ENCODE results near the gene NSMF. TPM values are rescaled to one million over a fixed set of nuclear protein-coding genes. Genes with fewer than 3 reads are reported as not detected.

NSMF gene
- total RNA-seq, 1 experiment from 2014 or later: 37.9 TPM

DNA sequence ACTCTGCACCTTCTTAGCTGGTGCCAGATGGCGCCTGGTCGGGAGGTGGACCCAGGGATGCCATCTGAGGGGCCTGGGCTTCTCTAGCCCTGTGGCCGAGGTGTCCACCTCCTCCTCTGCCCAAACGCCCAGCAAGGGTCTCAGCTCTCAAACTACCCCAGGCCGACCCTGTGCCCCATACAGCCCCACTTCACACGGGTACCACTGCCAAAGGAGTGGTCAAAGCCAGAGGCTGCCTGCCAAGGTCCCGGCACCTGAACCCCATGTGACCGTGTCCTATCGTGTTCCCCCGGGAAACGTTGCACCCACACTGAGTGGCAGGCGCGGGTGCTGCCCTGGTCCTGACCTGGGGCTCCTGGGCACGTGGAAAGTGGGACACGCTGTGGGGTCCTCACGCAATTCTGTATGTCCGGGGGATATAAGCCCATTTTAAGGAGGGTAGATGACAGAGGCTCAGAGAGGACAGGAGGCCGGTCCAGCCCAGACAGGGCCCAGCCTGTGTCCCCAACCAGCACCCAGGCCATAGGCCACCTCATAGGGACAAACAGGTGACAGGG lies 19.9 kb downstream of the NSMF start:
- DNase-seq: no peak
- Histone ChIP-seq H3K4me3 (ENCODE audit: insufficient read depth, low read depth, low read length) (no peak overlapping the region), H3K27me3 (ENCODE audit: control insufficient read depth, insufficient read depth, low read length) (peaks cover 4% of the 10 kb centered on the region; the same call in 1 of the 2 replicates), H3K36me3 (replicated peaks; ENCODE audit: control insufficient read depth, insufficient read depth, low read length) (no peaks in the 10 kb centered on the region)

DNA sequence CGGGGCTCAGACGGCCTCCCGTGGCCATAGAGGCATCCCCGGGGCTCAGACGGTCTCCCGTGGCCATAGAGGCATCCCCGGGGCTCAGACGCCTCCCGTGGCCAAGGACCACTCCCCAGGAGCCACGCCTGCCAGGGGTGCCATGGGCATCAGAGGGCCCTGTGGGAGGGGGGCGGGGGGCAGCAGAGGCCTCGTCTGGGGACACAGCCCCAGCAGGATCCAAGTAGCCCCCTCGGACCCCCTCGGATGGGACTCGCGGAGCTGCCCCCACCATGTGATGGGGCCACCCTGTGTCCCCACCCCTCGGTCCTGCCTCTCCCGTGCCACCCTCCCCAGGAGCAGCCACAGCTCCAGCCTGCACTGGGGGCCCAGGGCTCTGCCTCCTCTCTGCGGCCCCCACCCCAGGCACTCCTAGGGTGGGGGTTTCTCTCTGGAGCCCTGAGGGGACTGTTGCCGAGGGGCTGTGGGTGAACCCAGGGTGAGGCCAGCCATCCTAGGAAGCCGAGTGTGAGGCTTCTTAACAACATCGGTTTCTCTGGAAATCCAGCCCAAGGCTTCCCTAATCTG lies 20.5 kb downstream of the NSMF start:
- DNase-seq: no peak
- H3K4me3 ChIP-seq (ENCODE audit: insufficient read depth, low read depth, low read length): no peak overlapping the region
- no peaks in the 10 kb centered on the region for H3K36me3 ChIP-seq (replicated peaks; ENCODE audit: control insufficient read depth, insufficient read depth, low read length)
- H3K27me3 ChIP-seq (ENCODE audit: control insufficient read depth, insufficient read depth, low read length): peaks cover 4% of the 10 kb centered on the region; the same call in 1 of the 2 replicates

DNA sequence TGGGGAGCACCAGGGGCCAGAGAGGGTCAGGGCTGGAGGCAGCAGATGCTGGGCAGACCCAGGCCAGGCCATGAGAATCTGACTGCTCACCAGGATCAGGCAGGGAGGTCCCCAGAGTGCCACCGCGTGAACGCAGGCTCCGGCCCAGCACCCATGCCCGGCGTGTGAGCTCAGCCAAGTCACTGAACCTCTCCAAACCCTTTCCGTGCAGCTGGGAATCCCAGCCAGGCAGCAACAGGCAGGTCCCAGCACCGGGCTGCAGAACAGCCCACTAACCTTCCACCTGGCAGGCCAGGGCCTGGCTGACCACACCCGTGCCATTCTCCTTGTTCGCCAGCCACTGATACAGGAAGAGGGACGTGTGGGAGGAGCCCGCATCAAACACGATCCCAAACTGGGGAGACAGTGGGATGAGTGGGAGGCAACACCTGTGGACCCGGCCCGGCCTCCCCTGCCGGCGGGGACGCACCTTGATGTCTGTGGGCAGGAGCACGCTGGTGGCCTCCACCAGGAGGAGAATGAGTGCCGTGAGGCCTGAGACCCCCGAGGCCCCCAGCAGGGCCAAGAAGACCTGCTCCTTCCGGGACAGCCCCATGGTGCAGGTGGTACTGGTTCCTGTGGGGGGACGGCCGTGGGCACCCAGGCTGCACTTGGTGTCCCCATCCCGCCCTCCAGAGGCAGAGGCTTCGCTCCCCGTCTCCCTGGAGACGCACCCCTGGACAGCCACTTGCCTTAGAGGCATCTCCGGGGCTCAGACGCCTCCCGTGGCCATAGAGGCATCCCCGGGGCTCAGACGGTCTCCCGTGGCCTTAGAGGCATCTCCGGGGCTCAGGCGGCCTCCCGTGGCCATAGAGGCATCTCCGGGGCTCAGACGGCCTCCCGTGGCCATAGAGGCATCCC lies 21.2 kb downstream of the NSMF start:
- peak; percentile 62 for DNase-seq
- H3K27me3 ChIP-seq (ENCODE audit: control insufficient read depth, insufficient read depth, low read length): peaks cover 4% of the 10 kb centered on the region; the same call in 1 of the 2 replicates
- H3K36me3 ChIP-seq (replicated peaks; ENCODE audit: control insufficient read depth, insufficient read depth, low read length): no peaks in the 10 kb centered on the region
- H3K4me3 ChIP-seq (ENCODE audit: insufficient read depth, low read depth, low read length): no peak overlapping the region

DNA sequence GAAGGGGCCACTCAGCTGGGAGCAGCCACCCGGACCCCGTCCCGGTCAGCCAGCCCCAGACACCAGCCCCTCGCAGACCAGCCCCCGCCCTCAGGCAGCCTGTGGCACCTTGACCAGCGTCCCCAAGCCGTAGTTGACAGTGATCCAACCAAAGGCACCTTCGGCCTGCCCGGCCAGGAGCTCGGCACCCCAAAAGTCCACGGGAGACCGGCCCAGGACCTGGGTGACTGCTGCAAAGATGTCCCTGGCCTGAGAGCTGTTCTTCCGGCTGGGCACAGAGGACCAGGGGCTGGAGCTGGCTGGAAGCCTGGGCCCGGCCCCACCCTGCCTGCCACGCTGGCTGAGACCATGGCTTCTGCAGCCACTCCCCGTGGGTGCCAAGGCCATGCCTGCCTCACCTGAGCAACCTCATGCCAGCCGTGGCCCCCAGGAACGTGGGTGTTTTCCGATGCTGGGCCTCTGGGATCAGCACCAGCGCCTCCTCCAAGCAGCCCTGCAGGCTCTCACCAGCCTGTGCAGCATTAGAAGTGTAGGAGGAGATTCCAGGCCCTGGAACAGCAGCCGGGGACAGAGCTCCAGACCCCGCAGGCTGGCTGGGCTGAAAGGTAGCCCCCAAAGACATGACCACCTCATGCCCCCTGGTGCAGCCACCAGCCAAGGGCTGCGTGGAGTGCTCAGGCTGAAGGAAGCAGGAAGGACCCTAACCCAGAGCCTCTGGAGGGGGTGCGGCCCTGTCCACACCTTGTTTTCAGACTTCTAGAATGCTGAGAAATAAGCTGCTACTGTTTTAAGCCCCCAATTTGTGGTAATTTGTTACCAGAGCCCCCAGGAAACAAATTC lies 22.2 kb downstream of the NSMF start:
- DNase-seq: peak; percentile 56
- no peak overlapping the region for H3K4me3 ChIP-seq (ENCODE audit: insufficient read depth, low read depth, low read length)
- peaks cover 1% of the 10 kb centered on the region; the same call in 1 of the 2 replicates for H3K27me3 ChIP-seq (ENCODE audit: control insufficient read depth, insufficient read depth, low read length)
- H3K36me3 ChIP-seq (replicated peaks; ENCODE audit: control insufficient read depth, insufficient read depth, low read length): no peaks in the 10 kb centered on the region

DNA sequence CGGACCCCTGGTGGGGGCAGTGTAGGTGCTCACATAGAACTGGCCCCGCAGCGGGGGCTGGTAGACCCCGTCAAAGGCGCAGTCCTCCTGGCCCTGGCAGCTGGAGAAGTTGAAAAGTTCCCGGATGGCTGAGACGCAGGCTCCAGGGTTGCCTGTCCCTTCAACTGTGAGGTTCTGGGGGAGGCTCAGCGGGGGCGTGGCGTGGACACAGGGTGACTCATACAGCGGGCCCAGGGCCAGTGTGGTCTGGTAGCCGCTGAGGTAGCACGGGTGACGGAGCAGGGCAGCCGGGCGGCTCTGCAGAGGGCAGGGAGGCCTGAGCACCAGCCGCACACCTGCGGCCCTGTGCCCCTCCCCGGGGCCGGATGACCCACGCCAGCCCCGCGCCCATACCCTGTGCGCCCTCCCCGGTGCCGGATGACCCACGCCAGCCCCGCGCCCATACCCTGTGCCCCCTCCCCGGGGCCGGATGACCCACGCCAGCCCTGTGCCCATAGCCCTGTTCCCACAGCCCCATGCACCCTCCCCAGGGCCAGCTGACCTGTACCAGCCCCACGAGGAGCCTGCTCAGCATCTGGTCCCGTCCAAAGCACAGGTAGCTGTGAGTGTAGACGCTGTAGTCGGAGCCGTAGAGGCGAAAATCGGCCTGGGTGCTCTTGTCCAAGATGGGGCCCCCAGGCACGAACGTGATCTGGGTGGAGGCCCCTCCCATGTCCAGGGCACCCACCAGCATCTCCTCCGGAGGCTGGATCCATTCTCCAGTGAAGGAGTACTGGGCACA lies 23.0 kb downstream of the NSMF start:
- Histone ChIP-seq H3K27me3 (ENCODE audit: control insufficient read depth, insufficient read depth, low read length) (no peaks in the 10 kb centered on the region), H3K36me3 (replicated peaks; ENCODE audit: control insufficient read depth, insufficient read depth, low read length) (no peaks in the 10 kb centered on the region), H3K4me3 (ENCODE audit: insufficient read depth, low read depth, low read length) (no peak overlapping the region)
- DNase-seq: peak; percentile 67

DNA sequence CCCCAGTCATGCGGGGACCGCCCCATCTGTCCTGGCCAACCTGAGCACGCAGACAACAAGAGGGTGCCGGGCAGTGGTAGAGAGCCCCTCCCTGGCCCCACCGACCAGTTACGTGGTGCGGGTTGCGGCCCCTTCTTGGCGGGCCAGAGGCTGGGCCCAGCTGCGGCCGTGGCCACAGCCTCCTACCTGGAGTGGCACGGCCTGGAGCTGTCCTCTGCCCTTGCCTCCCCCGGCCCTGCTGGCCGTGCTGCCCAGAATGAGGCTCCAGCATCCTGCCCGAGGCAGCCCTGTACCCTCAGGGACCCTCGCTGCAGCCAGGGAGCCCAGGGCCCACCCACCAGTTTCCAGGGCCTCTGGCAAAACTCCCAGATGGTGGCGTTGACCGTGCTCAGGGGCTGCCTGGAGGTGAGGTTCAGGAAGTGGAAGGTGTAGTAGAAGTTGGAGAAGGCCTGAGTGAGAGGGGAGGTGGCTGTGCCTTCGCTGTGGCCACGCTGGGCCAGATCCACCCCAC lies 23.7 kb downstream of the NSMF start:
- H3K27me3 ChIP-seq (ENCODE audit: control insufficient read depth, insufficient read depth, low read length): no peaks in the 10 kb centered on the region
- DNase-seq: peak; percentile 51
- no peaks in the 10 kb centered on the region for H3K36me3 ChIP-seq (replicated peaks; ENCODE audit: control insufficient read depth, insufficient read depth, low read length)
- no peak overlapping the region for H3K4me3 ChIP-seq (ENCODE audit: insufficient read depth, low read depth, low read length)

DNA sequence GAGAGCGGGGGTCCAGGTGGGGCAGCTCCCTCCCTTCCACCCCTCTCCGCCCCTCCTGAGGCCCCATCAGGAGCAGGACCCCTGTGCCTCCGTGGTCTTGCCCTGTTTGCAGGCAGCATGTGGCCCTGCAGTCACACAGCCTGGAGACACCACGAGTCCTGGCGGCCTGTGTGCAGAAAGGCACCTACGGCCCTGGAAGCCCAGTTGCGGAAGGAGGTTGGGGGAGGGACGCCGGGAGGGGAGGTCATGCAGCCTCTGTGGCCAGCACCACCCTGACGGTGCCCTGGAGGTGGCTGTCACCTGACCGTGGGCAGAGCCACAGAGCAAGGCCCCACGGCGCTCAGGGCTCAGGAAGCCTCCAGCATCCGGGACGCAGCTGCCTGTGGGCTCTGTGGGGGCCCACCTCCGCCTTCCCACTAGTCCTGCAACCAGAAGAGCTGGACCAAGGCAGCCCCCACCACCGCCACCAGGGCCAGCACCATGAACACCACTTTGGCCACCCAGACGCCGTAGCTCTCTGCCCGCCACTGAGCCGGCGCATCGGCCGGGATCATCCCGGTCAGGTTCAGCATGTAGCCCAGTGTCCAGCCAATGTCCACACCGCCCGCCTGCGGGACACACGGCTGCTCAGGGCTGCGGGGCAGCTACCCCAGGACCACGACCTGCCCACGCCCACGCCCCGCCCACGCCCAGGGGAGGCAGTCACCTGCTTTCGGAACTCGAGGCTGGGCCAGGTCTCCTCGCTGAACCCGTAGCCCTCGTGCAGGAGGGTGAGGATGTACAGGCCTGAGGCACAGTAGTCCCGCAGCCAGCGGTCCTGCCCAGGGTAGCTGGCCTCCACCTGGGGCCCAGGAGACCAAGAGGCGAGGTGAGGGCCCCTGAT lies 24.4 kb downstream of the NSMF start:
- no peaks in the 10 kb centered on the region for H3K27me3 ChIP-seq (ENCODE audit: control insufficient read depth, insufficient read depth, low read length)
- no peak overlapping the region for H3K4me3 ChIP-seq (ENCODE audit: insufficient read depth, low read depth, low read length)
- no peaks in the 10 kb centered on the region for H3K36me3 ChIP-seq (replicated peaks; ENCODE audit: control insufficient read depth, insufficient read depth, low read length)
- peak; percentile 53 for DNase-seq

DNA sequence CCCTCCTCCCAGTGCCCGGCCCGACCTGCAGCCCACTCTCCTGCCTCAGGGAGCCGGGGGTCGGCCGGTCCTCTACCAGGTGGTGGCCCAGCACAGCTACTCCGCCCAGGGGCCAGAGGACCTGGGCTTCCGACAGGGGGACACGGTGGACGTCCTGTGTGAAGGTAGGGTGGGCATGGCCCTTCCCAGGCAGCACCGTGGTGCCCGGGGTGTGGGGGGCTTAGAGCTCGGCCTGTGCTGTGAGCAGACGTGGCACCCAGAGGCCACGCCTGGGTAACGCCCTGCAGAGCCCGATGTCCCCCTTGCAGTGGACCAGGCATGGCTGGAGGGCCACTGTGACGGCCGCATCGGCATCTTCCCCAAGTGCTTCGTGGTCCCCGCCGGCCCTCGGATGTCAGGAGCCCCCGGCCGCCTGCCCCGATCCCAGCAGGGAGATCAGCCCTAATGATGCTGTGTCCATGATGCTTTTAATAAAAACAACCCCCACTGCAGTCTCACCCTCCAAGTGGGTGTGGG lies 25.2 kb downstream of the NSMF start:
- no peaks in the 10 kb centered on the region for H3K27me3 ChIP-seq (ENCODE audit: control insufficient read depth, insufficient read depth, low read length)
- H3K4me3 ChIP-seq (ENCODE audit: insufficient read depth, low read depth, low read length): no peak overlapping the region
- peak; percentile 58 for DNase-seq
- no peaks in the 10 kb centered on the region for H3K36me3 ChIP-seq (replicated peaks; ENCODE audit: control insufficient read depth, insufficient read depth, low read length)

DNA sequence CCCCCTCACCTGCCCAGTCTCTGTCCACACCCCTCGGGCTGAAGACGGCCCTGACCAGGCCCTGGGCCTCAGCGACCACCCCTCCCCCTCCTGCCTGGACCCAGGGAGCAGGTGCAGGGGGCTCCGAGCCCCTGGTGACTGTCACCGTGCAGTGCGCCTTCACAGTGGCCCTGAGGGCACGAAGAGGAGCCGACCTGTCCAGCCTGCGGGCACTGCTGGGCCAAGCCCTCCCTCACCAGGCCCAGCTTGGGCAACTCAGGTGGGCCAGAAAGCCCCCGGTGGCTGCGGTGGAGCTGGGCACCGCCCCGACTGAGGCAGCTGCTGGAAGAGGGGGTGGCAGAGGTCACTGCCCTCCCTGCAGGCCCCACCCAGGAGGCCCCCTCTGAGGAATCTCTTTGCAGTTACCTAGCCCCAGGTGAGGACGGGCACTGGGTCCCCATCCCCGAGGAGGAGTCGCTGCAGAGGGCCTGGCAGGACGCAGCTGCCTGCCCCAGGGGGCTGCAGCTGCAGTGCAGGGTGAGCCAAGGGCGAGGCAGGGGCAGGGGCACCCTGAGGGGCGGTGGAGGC lies 25.7 kb downstream of the NSMF start:
- peak; percentile 49 for DNase-seq
- H3K4me3 ChIP-seq (ENCODE audit: insufficient read depth, low read depth, low read length): no peak overlapping the region
- H3K27me3 ChIP-seq (ENCODE audit: control insufficient read depth, insufficient read depth, low read length): no peaks in the 10 kb centered on the region
- H3K36me3 ChIP-seq (replicated peaks; ENCODE audit: control insufficient read depth, insufficient read depth, low read length): no peaks in the 10 kb centered on the region

DNA sequence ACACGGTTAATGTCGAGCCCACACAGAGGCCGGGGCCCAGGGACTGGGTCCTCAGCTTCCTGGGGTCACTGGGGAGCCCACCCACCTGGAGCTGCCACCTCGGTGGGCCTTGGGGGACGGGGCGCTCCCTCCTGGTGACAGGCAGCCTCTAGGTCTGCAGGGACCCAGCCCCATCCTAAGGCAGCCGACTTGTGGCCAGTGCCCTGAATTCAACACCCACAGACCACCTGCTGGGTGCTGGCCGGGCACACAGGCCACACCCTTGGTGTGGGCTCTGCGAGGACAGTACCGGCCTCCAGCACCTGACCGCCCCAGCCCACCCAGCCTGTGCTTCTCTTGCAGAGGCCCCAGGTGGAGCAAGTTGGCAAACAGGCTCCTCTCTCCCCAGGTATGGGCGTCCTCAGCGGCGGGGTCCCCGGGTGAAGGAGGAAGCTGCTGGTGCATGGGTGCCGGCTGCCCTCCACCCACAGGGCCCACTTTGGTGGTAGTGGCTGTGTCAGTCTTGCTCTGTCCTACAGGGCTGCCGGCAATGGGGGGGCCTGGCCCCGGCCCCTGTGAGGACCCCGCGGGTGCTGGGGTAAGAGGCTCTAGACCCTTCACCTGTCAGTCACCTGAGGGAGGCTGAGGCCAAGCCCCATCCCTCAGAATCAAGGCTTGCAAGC lies 26.3 kb downstream of the NSMF start:
- Histone ChIP-seq H3K27me3 (ENCODE audit: control insufficient read depth, insufficient read depth, low read length) (no peaks in the 10 kb centered on the region), H3K4me3 (ENCODE audit: insufficient read depth, low read depth, low read length) (no peak overlapping the region), H3K36me3 (replicated peaks; ENCODE audit: control insufficient read depth, insufficient read depth, low read length) (no peaks in the 10 kb centered on the region)
- peak; percentile 50 for DNase-seq

DNA sequence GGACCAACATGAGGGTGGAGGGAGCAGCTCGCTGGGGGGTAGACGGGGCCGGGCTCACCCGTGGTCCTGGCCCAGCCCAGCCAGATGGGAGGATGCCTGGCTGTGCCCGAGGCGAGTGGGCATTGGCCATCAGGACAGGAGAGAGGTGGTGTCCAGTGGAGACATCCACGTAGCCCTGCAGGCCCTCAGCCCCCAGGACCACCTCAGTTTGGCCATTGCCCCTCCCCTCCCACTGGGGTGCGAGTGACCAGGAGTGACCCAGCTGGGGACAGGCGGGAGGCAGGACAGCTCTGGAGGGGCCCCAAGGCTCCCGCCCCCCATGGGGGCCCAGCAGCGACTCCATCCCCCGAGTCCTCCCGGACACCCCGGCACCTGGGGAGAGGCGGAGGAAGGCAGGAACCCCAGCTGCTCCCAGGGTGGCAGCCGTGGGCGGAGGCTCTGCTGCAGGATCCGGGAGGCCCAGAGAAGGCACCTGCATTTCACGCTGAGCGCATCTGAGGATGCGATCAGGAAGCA lies 27.7 kb downstream of the NSMF start:
- no peaks in the 10 kb centered on the region for H3K36me3 ChIP-seq (replicated peaks; ENCODE audit: control insufficient read depth, insufficient read depth, low read length)
- H3K4me3 ChIP-seq (ENCODE audit: insufficient read depth, low read depth, low read length): no peak overlapping the region
- no peaks in the 10 kb centered on the region for H3K27me3 ChIP-seq (ENCODE audit: control insufficient read depth, insufficient read depth, low read length)
- DNase-seq: peak; percentile 47
